Endothelial cell of umbilical vein (primary cell): ENCODE measurements around the gene ERICH3. TPM values are rescaled to one million over a fixed set of nuclear protein-coding genes. Genes with fewer than 3 reads are reported as not detected.

Experiments
- BruUV-seq: library from RNA; stranded (reverse); fragments of 400-500 nt; replicated peaks from 2 replicates; lab custom pipeline; 2021; lab: Mats Ljungman, UMichigan
- CTCF ChIA-PET: fragments of 300-600, 350-600 bp; sonication (Branson Sonifier 250); formaldehyde crosslinking; loops from one replicate; lab custom pipeline; 2021; ENCODE audit warnings: antibody characterized with exemption, inconsistent platforms; lab: Charles Lee
- POLR2A ChIA-PET: fragments of 300-600, 350-600 bp; sonication (Branson Sonifier 250); formaldehyde crosslinking; loops from one replicate; lab custom pipeline; 2021; ENCODE audit warnings: antibody characterized with exemption, inconsistent platforms; lab: Charles Lee
- DNase-seq: peaks from one replicate; pipeline ENCODE4 v3.0.0-alpha.2; 2011; ENCODE audit warnings: low read depth, low spot score
- FAIRE-seq: peaks from 2 replicates; lab custom pipeline; 2011; peaks lifted over from hg19 to GRCh38; lab: Jason Lieb, UNC
- H2AFZ ChIP-seq: 2 replicates; pipeline ENCODE4 v1.6.0; 2012; ENCODE audit warnings: low read depth, low read length, control low read depth, inconsistent platforms
- H3K27ac ChIP-seq: 2 replicates; pipeline ENCODE4 v1.5.1; 2011; ENCODE audit warnings: low read depth, mild to moderate bottlenecking, control low read depth, low read length, moderate library complexity; ENCODE audit not compliant: insufficient read depth
- H3K27me3 ChIP-seq, 2 experiments: 2 replicates each; pipeline versions ENCODE4 v1.6.0 to v1.6.1; 2011; ENCODE audit warnings: low read length in 2 of 2, mixed read lengths in 1 of 2; ENCODE audit not compliant: control insufficient read depth in 2 of 2, insufficient read depth in 2 of 2
- H3K36me3 ChIP-seq, 2 experiments: 2 replicates in 1 of 2; 3 replicates in 1 of 2; pipeline ENCODE4 v1.5.1; 2011; ENCODE audit warnings: low read length in 2 of 2, mild to moderate bottlenecking in 1 of 2, moderate library complexity in 1 of 2; ENCODE audit not compliant: control insufficient read depth in 2 of 2, insufficient read depth in 2 of 2; ENCODE audit errors: extremely low read depth in 1 of 2
- H3K4me1 ChIP-seq: 3 replicates; pipeline ENCODE4 v1.5.1; 2011; ENCODE audit warnings: mild to moderate bottlenecking, low read length; ENCODE audit not compliant: control insufficient read depth, insufficient read depth; ENCODE audit errors: extremely low read depth
- H3K4me2 ChIP-seq: 2 replicates; pipeline ENCODE4 v1.6.1; 2011; ENCODE audit warnings: low read length, control low read depth, mixed read lengths; ENCODE audit not compliant: insufficient read depth
- H3K4me3 ChIP-seq, 3 experiments: fragments of 200-600 bp in 1 of 3; sonication (generic), shearing (Covaris generic) in 1 of 3; replicated peaks in 1 of 3; 2 replicates each; pipeline ENCODE4 v1.5.1; 2011 to 2016; ENCODE audit warnings: control low read depth in 3 of 3, low read length in 3 of 3, mild to moderate bottlenecking in 2 of 3, inconsistent platforms in 1 of 3, low read depth in 1 of 3, moderate library complexity in 1 of 3; ENCODE audit not compliant: insufficient read depth in 1 of 3
- H3K79me2 ChIP-seq: 2 replicates; pipeline ENCODE4 v1.6.0; 2012; ENCODE audit warnings: low read length, inconsistent platforms; ENCODE audit not compliant: control insufficient read depth, insufficient read depth
- H3K9ac ChIP-seq: replicated peaks from 2 replicates; pipeline ENCODE3; 2011; ENCODE audit warnings: low read length, control low read depth; ENCODE audit not compliant: insufficient read depth; ENCODE audit errors: extremely low read depth
- H3K9me1 ChIP-seq: replicated peaks from 3 replicates; pipeline ENCODE4 v1.6.0; 2011; ENCODE audit warnings: mild to moderate bottlenecking, low read length; ENCODE audit not compliant: control insufficient read depth, insufficient read depth; ENCODE audit errors: extremely low read depth
- H3K9me3 ChIP-seq: replicated peaks from 2 replicates; pipeline ENCODE4 v1.5.1; 2012; ENCODE audit warnings: low read length, inconsistent platforms; ENCODE audit not compliant: control insufficient read depth, insufficient read depth
- H4K20me1 ChIP-seq: replicated peaks from 2 replicates; pipeline ENCODE3; 2011; ENCODE audit warnings: mild to moderate bottlenecking, low read length; ENCODE audit not compliant: control insufficient read depth, insufficient read depth; ENCODE audit errors: extremely low read depth
- CTCF ChIP-seq, 2 donors: IDR thresholded peaks; 1 replicate in 1 of 2; 2 replicates in 1 of 2; pipeline ENCODE4 v1.5.1; 2011; ENCODE audit warnings: low read length in 2 of 2, mild to moderate bottlenecking in 2 of 2, moderate library complexity in 2 of 2, control low read depth in 1 of 2, inconsistent platforms in 1 of 2, low read depth in 1 of 2; ENCODE audit not compliant: insufficient read depth in 1 of 2; ENCODE audit errors: extremely low read depth in 1 of 2
- EZH2 ChIP-seq: IDR thresholded peaks from 2 replicates; pipeline ENCODE4 v1.6.1; 2012; ENCODE audit warnings: borderline replicate concordance, low read depth, mild to moderate bottlenecking, moderate library complexity, low read length, inconsistent platforms; ENCODE audit not compliant: severe bottlenecking
- FOS ChIP-seq: IDR thresholded peaks from 2 replicates; pipeline ENCODE4 v1.6.1; 2011; ENCODE audit warnings: mild to moderate bottlenecking, low read length, moderate library complexity, borderline replicate concordance; ENCODE audit not compliant: insufficient read depth
- GATA2 ChIP-seq: IDR thresholded peaks from 2 replicates; pipeline ENCODE4 v1.7.0; 2011; ENCODE audit warnings: low read depth, mild to moderate bottlenecking, moderate library complexity, mixed read lengths, low read length; ENCODE audit not compliant: insufficient read length, insufficient read depth
- JUN ChIP-seq: IDR thresholded peaks from 2 replicates; pipeline ENCODE4 v1.6.1; 2011; ENCODE audit warnings: borderline replicate concordance, low read depth; ENCODE audit not compliant: insufficient read length, insufficient read depth
- MYC ChIP-seq: IDR thresholded peaks from one replicate; pipeline ENCODE4 v1.6.1; 2011; ENCODE audit warnings: mild to moderate bottlenecking, low read depth, low read length
- POLR2A ChIP-seq: IDR thresholded peaks from 2 replicates; pipeline ENCODE4 v1.6.1; 2012; ENCODE audit warnings: low read depth, mild to moderate bottlenecking, control low read depth, low read length
- POLR2AphosphoS5 ChIP-seq: IDR thresholded peaks from 2 replicates; pipeline ENCODE4 v1.6.1; 2012; ENCODE audit warnings: low read depth, mild to moderate bottlenecking, control low read depth, low read length, moderate library complexity; ENCODE audit not compliant: insufficient read depth
- dilution Hi-C: fragments of 300-500 bp; cut with MboI; formaldehyde crosslinking; loops from one replicate; pipeline ENCODE4 v1.15.0; 2019; ENCODE audit warnings: low sequenced_read_pairs; ENCODE audit not compliant: extremely low pct_ligation_motif_present
- intact Hi-C: fragments of 100-400 bp; cut with micrococcal nuclease; formaldehyde crosslinking; loops from one replicate; pipeline ENCODE4 v1.10.0; 2022
- polyA plus RNA-seq, 4 experiments: library from polyadenylated mRNA; depleted of rRNA in 3 of 4; stranded (reverse) in 3 of 4; unstranded in 1 of 4; fragments of >200 nt; gene quantifications; 2 replicates each; pipeline versions ENCODE4 v1.2.1 to v1.2.3, GENCODE V29; 2011 to 2012; ENCODE audit warnings: missing spikeins in 1 of 4
- total RNA-seq: library from RNA; stranded (reverse); gene quantifications from 2 replicates; pipeline ENCODE4 v1.2.3, GENCODE V29; 2021
- TF ChIP-seq, protein P1 (sequence below): IDR thresholded peaks from 2 replicates; pipeline ENCODE4 v1.6.1; 2011; ENCODE audit not compliant: insufficient read depth, insufficient read length

The ERICH3 gene
- total and polyA plus RNA-seq, 2 donors (not counting 3 experiments of a cell fraction or from before 2014, with no cell fraction given) = not detected

GRCh38 chr1:74699331-74699730 is 25.7 kb upstream of the ERICH3 start:
- intact Hi-C loops (no loop called here), dilution Hi-C loops (no loop called here)
- H3K4me2 ChIP-seq = no peak overlapping the region
- H3K27ac ChIP-seq = no peak overlapping the region
- H3K9me1 ChIP-seq = no peaks in the 10 kb centered on the region
- no TSS peak for BruUV-seq
- TF ChIP-seq CTCF (IDR thresholded peaks at IDR 0.05; ENCODE audit: extremely low read depth in 1 of 2, insufficient read depth in 1 of 2, low read depth in 1 of 2, low read length in 2 of 2) = no peak
- no peak for TF ChIP-seq GATA2
- TF ChIP-seq, protein P1, sequence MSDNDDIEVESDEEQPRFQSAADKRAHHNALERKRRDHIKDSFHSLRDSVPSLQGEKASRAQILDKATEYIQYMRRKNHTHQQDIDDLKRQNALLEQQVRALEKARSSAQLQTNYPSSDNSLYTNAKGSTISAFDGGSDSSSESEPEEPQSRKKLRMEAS = no peak
- TF ChIP-seq FOS = no peak
- no peak for TF ChIP-seq MYC
- no peak for TF ChIP-seq POLR2A
- TF ChIP-seq JUN = no peak
- no peak for TF ChIP-seq EZH2
- no peak for TF ChIP-seq POLR2AphosphoS5
- ChIA-PET CTCF (interaction anchor here (1.7 kb wide), 1 partner anchor 9 kb away, joined by 9 read pairs; no protein-coding TSS in a partner anchor), POLR2A (no interaction called here)
- no peaks in the 10 kb centered on the region for H3K9me3 ChIP-seq
- no peaks in the 10 kb centered on the region for H3K79me2 ChIP-seq
- FAIRE-seq (no peak), DNase-seq (no peak)
- H3K9ac ChIP-seq = no peak overlapping the region
- H3K27me3 ChIP-seq = no peaks in the 10 kb centered on the region
- peaks cover 0 to 2% of the 10 kb centered on the region in 2 experiments for H3K36me3 ChIP-seq
- H4K20me1 ChIP-seq = no peaks in the 10 kb centered on the region
- H3K4me1 ChIP-seq = no peaks in the 10 kb centered on the region
- no peak overlapping the region for H3K4me3 ChIP-seq
- H2AFZ ChIP-seq = no peak overlapping the region
